Measurements from ENCODE around the gene GLIS1. TPM values are rescaled to one million over a fixed set of nuclear protein-coding genes. Genes with fewer than 3 reads are reported as not detected.

GLIS1 gene
- total RNA-seq, 1 donor from 2014 or later, result 1.2 TPM

DNA sequence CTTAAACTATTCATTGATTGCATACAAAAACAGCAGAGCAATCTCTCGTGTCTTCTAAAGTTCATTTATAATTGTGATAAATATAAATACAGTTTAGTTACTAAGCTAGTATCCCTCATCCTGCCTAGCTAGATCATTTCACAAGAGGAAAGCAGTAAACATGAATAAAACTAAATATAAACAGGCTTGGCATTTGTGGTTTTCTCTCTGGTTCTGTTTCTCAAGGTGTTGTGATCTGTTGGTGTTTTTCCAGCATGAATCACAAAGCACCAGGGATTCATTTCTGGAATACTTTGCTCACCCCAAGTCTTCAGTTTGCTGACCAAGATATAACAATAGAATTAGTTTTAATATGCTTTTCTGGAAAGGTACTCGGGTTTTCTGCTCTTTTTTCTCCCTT is 32.7 kb upstream of the GLIS1 start:
- H3K27me3 ChIP-seq, result no peaks in the 10 kb centered on the region
- no peak overlapping the region for H3K4me3 ChIP-seq
- H3K36me3 ChIP-seq, result no peaks in the 10 kb centered on the region
- intact Hi-C loops (cut with DNase I), result no loop called here
- H3K4me1 ChIP-seq, result peaks cover 10% of the 10 kb centered on the region
- DNase-seq (ENCODE audit: extremely low spot score in 2 of 2), result no peak
- H3K9me3 ChIP-seq, result no peaks in the 10 kb centered on the region
- TF ChIP-seq, protein P1, sequence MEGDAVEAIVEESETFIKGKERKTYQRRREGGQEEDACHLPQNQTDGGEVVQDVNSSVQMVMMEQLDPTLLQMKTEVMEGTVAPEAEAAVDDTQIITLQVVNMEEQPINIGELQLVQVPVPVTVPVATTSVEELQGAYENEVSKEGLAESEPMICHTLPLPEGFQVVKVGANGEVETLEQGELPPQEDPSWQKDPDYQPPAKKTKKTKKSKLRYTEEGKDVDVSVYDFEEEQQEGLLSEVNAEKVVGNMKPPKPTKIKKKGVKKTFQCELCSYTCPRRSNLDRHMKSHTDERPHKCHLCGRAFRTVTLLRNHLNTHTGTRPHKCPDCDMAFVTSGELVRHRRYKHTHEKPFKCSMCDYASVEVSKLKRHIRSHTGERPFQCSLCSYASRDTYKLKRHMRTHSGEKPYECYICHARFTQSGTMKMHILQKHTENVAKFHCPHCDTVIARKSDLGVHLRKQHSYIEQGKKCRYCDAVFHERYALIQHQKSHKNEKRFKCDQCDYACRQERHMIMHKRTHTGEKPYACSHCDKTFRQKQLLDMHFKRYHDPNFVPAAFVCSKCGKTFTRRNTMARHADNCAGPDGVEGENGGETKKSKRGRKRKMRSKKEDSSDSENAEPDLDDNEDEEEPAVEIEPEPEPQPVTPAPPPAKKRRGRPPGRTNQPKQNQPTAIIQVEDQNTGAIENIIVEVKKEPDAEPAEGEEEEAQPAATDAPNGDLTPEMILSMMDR (IDR thresholded peaks at IDR 0.05), result no peak
- TF ChIP-seq POLR2A (IDR thresholded peaks at IDR 0.05) (no peak), POLR2AphosphoS5 (IDR thresholded peaks at IDR 0.05; ENCODE audit: insufficient read depth in 1 of 2, low read depth in 1 of 2) (no peak)
- no peak overlapping the region for H3K27ac ChIP-seq

DNA sequence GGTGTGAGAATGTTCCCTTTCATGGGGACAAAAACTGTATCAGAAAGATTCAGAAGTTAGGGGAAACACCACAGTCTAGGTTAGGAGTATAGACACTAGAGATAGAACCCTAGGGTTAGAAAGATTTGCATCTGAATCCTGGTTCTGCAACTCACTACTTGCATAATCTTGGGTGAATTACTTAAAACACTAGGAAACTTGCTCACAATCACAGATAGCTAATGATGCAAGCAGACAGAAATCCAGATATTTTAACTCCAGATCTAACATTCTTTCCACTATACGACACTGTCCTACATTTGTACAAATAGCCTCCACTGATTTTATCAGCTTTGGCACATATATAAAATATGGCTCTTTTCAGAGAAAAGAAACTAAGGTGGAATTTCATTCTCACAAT is 30.8 kb upstream of the GLIS1 start:
- no peaks in the 10 kb centered on the region for H3K27me3 ChIP-seq
- no peak for DNase-seq (ENCODE audit: extremely low spot score in 2 of 2)
- TF ChIP-seq POLR2A (IDR thresholded peaks at IDR 0.05) (no peak), POLR2AphosphoS5 (IDR thresholded peaks at IDR 0.05; ENCODE audit: insufficient read depth in 1 of 2, low read depth in 1 of 2) (no peak)
- TF ChIP-seq, protein P1 (IDR thresholded peaks at IDR 0.05), result no peak
- no peaks in the 10 kb centered on the region for H3K9me3 ChIP-seq
- H3K4me3 ChIP-seq, result no peak overlapping the region
- peaks cover 12% of the 10 kb centered on the region for H3K4me1 ChIP-seq
- intact Hi-C loops (cut with DNase I), result no loop called here
- no peak overlapping the region for H3K27ac ChIP-seq
- no peaks in the 10 kb centered on the region for H3K36me3 ChIP-seq

GRCh38 chr1:53769184-53769583 is 30.2 kb upstream of the GLIS1 start:
- intact Hi-C loops (cut with DNase I), result no loop called here
- Histone ChIP-seq H3K36me3 (no peaks in the 10 kb centered on the region), H3K4me1 (peaks cover 12% of the 10 kb centered on the region), H3K9me3 (no peaks in the 10 kb centered on the region), H3K27me3 (no peaks in the 10 kb centered on the region), H3K4me3 (no peak overlapping the region), H3K27ac (no peak overlapping the region)
- no peak for DNase-seq (ENCODE audit: extremely low spot score in 2 of 2)
- TF ChIP-seq, protein P1 (IDR thresholded peaks at IDR 0.05), result no peak
- TF ChIP-seq POLR2AphosphoS5 (IDR thresholded peaks at IDR 0.05; ENCODE audit: insufficient read depth in 1 of 2, low read depth in 1 of 2) (no peak), POLR2A (IDR thresholded peaks at IDR 0.05) (no peak)

DNA sequence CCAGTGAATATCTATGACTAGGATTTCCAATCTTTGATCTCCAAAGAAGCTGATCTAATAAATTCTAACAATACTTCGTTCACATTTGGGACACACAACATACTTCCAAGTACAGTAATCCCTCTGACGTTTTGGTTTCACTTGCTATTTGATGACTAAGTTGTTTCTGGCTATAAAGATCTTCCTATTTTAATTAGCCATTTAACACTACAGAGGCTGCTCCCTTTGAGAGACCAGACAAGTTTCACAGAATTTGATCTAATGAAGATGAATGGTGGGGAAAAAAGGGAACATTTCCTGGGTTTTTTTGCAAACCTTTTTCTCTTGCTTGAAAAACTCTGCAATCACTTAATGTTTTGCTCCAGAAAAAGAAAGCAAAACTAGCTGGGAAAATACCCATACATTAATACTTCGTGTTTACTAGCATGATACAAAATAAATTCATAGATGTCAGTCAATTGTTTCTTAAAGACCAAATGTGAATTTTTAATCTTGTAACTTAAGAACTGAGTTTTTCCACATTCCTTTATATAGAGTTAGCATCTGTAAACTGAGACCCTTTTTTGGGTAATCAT is 28.0 kb upstream of the GLIS1 start:
- H3K9me3 ChIP-seq, result no peaks in the 10 kb centered on the region
- TF ChIP-seq, protein P1 (IDR thresholded peaks at IDR 0.05), result no peak
- TF ChIP-seq POLR2A (IDR thresholded peaks at IDR 0.05) (no peak), POLR2AphosphoS5 (IDR thresholded peaks at IDR 0.05; ENCODE audit: insufficient read depth in 1 of 2, low read depth in 1 of 2) (no peak)
- no peak for DNase-seq (ENCODE audit: extremely low spot score in 2 of 2)
- no peaks in the 10 kb centered on the region for H3K27me3 ChIP-seq
- no peaks in the 10 kb centered on the region for H3K36me3 ChIP-seq
- H3K27ac ChIP-seq, result no peak overlapping the region
- peaks cover 12% of the 10 kb centered on the region for H3K4me1 ChIP-seq
- H3K4me3 ChIP-seq, result no peak overlapping the region
- intact Hi-C loops (cut with DNase I), result no loop called here

DNA sequence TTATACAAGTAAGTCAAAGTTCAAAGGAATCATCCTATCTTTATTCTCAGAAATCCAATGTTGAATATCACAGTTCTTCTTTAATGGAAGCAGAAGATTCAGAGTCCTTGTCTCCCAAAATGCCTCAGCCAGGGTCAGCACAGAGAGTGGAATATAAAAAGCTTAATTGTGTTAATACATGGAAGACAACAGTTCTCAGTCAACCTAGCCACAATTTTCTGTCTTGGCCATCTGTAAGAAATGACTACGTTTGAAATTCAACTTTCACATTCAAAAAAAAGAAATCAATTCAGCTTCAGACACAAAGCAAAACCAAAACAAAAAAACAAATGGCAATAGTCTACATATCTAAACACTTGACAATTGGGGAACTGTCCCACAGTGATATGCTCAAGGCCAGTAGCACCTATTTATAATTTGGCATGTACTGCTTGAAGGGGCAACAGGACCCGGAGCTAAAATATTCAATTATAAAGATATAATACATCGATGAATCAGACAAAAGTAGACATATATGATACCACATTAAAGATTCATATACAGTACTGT is 27.3 kb upstream of the GLIS1 start:
- Histone ChIP-seq H3K4me3 (no peak overlapping the region), H3K4me1 (peaks cover 12% of the 10 kb centered on the region)
- intact Hi-C loops (cut with DNase I), result no loop called here

More for the DNA sequence above, 27.3 kb upstream of the GLIS1 start:
- Histone ChIP-seq H3K27ac (no peak overlapping the region), H3K36me3 (no peaks in the 10 kb centered on the region), H3K27me3 (no peaks in the 10 kb centered on the region), H3K9me3 (no peaks in the 10 kb centered on the region)
- TF ChIP-seq, protein P1 (IDR thresholded peaks at IDR 0.05), result no peak
- TF ChIP-seq POLR2AphosphoS5 (IDR thresholded peaks at IDR 0.05; ENCODE audit: insufficient read depth in 1 of 2, low read depth in 1 of 2), result no peak
- no peak for TF ChIP-seq POLR2A (IDR thresholded peaks at IDR 0.05)
- no peak for DNase-seq (ENCODE audit: extremely low spot score in 2 of 2)

Measured in vagina (tissue), 2 donors.